H1 (cell line): ENCODE data around the gene CREB1. TPM values are rescaled to one million over a fixed set of nuclear protein-coding genes. Genes with fewer than 3 reads are reported as not detected.

Source experiments
- EGR1 ChIP-seq: IDR thresholded peaks from 2 replicates; pipeline ENCODE4 v1.6.1; 2011; ENCODE audit warnings: low read depth, low read length, borderline replicate concordance
- EP300 ChIP-seq, 2 experiments: IDR thresholded peaks; 1 replicate in 1 of 2; 2 replicates in 1 of 2; pipeline ENCODE4 v1.6.1; 2011 to 2012; ENCODE audit warnings: low read depth in 2 of 2, low read length in 2 of 2, mild to moderate bottlenecking in 2 of 2, borderline replicate concordance in 1 of 2, inconsistent platforms in 1 of 2, moderate library complexity in 1 of 2
- KDM1A ChIP-seq: fragments of 200-600, 300-600 bp; sonication (generic); IDR thresholded peaks from 2 replicates; pipeline ENCODE4 v1.7.1; 2016; ENCODE audit warnings: mild to moderate bottlenecking, low read length, borderline replicate concordance
- polyA plus RNA-seq, 7 experiments: library from polyadenylated mRNA; depleted of rRNA in 3 of 7; stranded (reverse) in 5 of 7; unstranded in 2 of 7; fragments of >200 nt in 5 of 7; fragments of 200-250 nt in 2 of 7; gene quantifications; 1 replicate in 5 of 7; 2 replicates in 1 of 7; 4 replicates in 1 of 7; pipeline versions ENCODE4 v1.2.1 to v1.2.3, GENCODE V29; 2011 to 2013; ENCODE audit warnings: missing spikeins in 2 of 7, mixed read lengths in 2 of 7
- total RNA-seq: library from RNA; stranded (reverse); fragmentation: NEBNext Ultra II Directional; extraction: Animal tissue kit (Norgen Biotek cat#: 25700); gene quantifications from 2 replicates; pipeline ENCODE4 v1.2.1, GENCODE V29; 2021

The CREB1 gene
- total and polyA plus RNA-seq, 2 of the 8 experiments (the other 6 are each of a cell fraction or from before 2014, with no cell fraction given): 46.3 to 99.0 TPM

- TF ChIP-seq EGR1 (no peak), KDM1A (no peak), EP300 (IDR thresholded peaks at IDR 0.05; ENCODE audit: borderline replicate concordance in 1 of 2, low read depth in 2 of 2, low read length in 2 of 2) (no peak)
- TF ChIP-seq, all 59 proteins: peak for 0
These were observed 31.8 kb downstream of the CREB1 start (continued) for GRCh38 chr2:207561386-207562080.
